ENCODE measurements around the gene DCAF7.

DCAF7 gene

GRCh38 chr17:63595132-63595531, 44.9 kb downstream of the DCAF7 start:
- no peak for DNase-seq

- no peak for DNase-seq
Measured at GRCh38 chr17:63596856-63597586, 46.7 kb downstream of the DCAF7 start.

GRCh38 chr17:63598281-63598680, 48.0 kb downstream of the DCAF7 start:
- no peak for DNase-seq

GRCh38 chr17:63600569-63601438, 50.5 kb downstream of the DCAF7 start, which contains the start of gene TACO1:
Gene TACO1 (plus strand): TSS chr17:63600895. CDS start chr17:63601084, 189 bp downstream.
- peak; percentile 56 for DNase-seq

- DNase-seq, result no peak
Measured at GRCh38 chr17:63601439-63602371, 51.4 kb downstream of the DCAF7 start.

GRCh38 chr17:63609816-63610573, 59.7 kb downstream of the DCAF7 start:
- DNase-seq, result no peak

- no peak for DNase-seq
Measured at GRCh38 chr17:63610854-63611253, 60.6 kb downstream of the DCAF7 start.

- no peak for DNase-seq
Measured at GRCh38 chr17:63611354-63611753, 61.1 kb downstream of the DCAF7 start.

- no peak for DNase-seq
Measured at GRCh38 chr17:63613663-63614062, 63.4 kb downstream of the DCAF7 start.

GRCh38 chr17:63621229-63621683, 71.0 kb downstream of the DCAF7 start:
- no peak for DNase-seq

GRCh38 chr17:63621684-63622573, 71.7 kb downstream of the DCAF7 start, which contains the start of gene MAP3K3:
Gene MAP3K3 (plus strand): TSS chr17:63622417. CDS start chr17:63622760, 343 bp downstream.
- DNase-seq, result peak; percentile 99

- DNase-seq, result peak; percentile 36
Measured at GRCh38 chr17:63622574-63623390, 72.5 kb downstream of the DCAF7 start.

GRCh38 chr17:63623786-63624530, 73.7 kb downstream of the DCAF7 start:
- no peak for DNase-seq

GRCh38 chr17:63624531-63624880, 74.2 kb downstream of the DCAF7 start:
- DNase-seq, result no peak

- DNase-seq, result peak; percentile 23
Measured at GRCh38 chr17:63626551-63627180, 76.4 kb downstream of the DCAF7 start.

- no peak for DNase-seq
Measured at GRCh38 chr17:63629627-63630026, 79.3 kb downstream of the DCAF7 start.

GRCh38 chr17:63631062-63631461, 80.8 kb downstream of the DCAF7 start:
- no peak for DNase-seq

GRCh38 chr17:63631626-63632025, 81.3 kb downstream of the DCAF7 start:
- no peak for DNase-seq

- DNase-seq, result no peak
Measured at GRCh38 chr17:63633742-63634141, 83.5 kb downstream of the DCAF7 start.

Data from kidney glomerular epithelial cell (primary cell).